NCI-H1105 treated with DMSO at 0.1 percent for 48 hours (cell line): ENCODE data around the gene ANKLE1.

Experiments
- DNase-seq: peaks from one replicate; lab custom pipeline; 2025; lab: John Stamatoyannopoulos, UW

ANKLE1 gene

GRCh38 chr19:17327068-17327653, 45.5 kb downstream of the ANKLE1 start:
- DNase-seq: no peak

GRCh38 chr19:17327654-17328516, 46.2 kb downstream of the ANKLE1 start:
- peak; percentile 11 for DNase-seq

- peak; percentile 13 for DNase-seq
Measured at GRCh38 chr19:17328517-17329365, 47.0 kb downstream of the ANKLE1 start.

GRCh38 chr19:17329366-17330261, 47.9 kb downstream of the ANKLE1 start:
- DNase-seq: no peak

- no peak for DNase-seq
Measured at GRCh38 chr19:17330262-17331044, 48.8 kb downstream of the ANKLE1 start.

- DNase-seq: peak; percentile 39
Measured at GRCh38 chr19:17331045-17331558, 49.4 kb downstream of the ANKLE1 start.

GRCh38 chr19:17332360-17332676, 50.6 kb downstream of the ANKLE1 start:
- no peak for DNase-seq

- DNase-seq: no peak
Measured at GRCh38 chr19:17332677-17333581, 51.2 kb downstream of the ANKLE1 start.

GRCh38 chr19:17333611-17334413, 52.1 kb downstream of the ANKLE1 start:
- no peak for DNase-seq

- peak; percentile 91 for DNase-seq
Measured at GRCh38 chr19:17334414-17335409, 53.0 kb downstream of the ANKLE1 start, which contains the start of gene ANO8. TSS of gene ANO8 (minus strand) at chr19:17334855. CDS start at chr19:17334670, 185 bp downstream.

- no peak for DNase-seq
Measured at GRCh38 chr19:17335575-17335974, 53.9 kb downstream of the ANKLE1 start.
